GM06990 (cell line): ENCODE data around the gene TECR.
"Not testable (repeated sequence)": the region's sequence is repeated elsewhere in the genome, so short reads cannot be mapped to it uniquely, and the experiment has no call there.

Experiments
- DNase-seq: peaks from one replicate; pipeline ENCODE4 v3.0.0-alpha.2; 2011; ENCODE audit not compliant: insufficient read length; ENCODE audit errors: extremely low read depth
- H3K27me3 ChIP-seq: replicated peaks from 2 replicates; pipeline ENCODE4 v1.6.0; 2011; ENCODE audit warnings: low read length; ENCODE audit not compliant: control insufficient read depth, insufficient read depth
- H3K36me3 ChIP-seq: 2 replicates; pipeline ENCODE4 v1.5.1; 2011; ENCODE audit warnings: low read length; ENCODE audit not compliant: control insufficient read depth, insufficient read depth
- H3K4me3 ChIP-seq: replicated peaks from 2 replicates; pipeline ENCODE4 v1.5.1; 2011; ENCODE audit warnings: low read depth, mild to moderate bottlenecking, control low read depth, low read length
- TF ChIP-seq, protein P1 (sequence below): IDR thresholded peaks from 2 replicates; pipeline ENCODE4 v1.5.1; 2011; ENCODE audit warnings: low read length, control low read depth, mild to moderate bottlenecking, inconsistent platforms; ENCODE audit not compliant: insufficient read depth, poor library complexity, severe bottlenecking

The TECR gene

GRCh38 chr19:14536926-14537692 is 7.7 kb downstream of the TECR start:
- no peak for DNase-seq
- no peaks in the 10 kb centered on the region; the same call in 1 of the 2 replicates for H3K36me3 ChIP-seq
- H3K4me3 ChIP-seq: no peak overlapping the region
- no peaks in the 10 kb centered on the region for H3K27me3 ChIP-seq
- TF ChIP-seq, protein P1, sequence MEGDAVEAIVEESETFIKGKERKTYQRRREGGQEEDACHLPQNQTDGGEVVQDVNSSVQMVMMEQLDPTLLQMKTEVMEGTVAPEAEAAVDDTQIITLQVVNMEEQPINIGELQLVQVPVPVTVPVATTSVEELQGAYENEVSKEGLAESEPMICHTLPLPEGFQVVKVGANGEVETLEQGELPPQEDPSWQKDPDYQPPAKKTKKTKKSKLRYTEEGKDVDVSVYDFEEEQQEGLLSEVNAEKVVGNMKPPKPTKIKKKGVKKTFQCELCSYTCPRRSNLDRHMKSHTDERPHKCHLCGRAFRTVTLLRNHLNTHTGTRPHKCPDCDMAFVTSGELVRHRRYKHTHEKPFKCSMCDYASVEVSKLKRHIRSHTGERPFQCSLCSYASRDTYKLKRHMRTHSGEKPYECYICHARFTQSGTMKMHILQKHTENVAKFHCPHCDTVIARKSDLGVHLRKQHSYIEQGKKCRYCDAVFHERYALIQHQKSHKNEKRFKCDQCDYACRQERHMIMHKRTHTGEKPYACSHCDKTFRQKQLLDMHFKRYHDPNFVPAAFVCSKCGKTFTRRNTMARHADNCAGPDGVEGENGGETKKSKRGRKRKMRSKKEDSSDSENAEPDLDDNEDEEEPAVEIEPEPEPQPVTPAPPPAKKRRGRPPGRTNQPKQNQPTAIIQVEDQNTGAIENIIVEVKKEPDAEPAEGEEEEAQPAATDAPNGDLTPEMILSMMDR: no peak

GRCh38 chr19:14540741-14541525 is 11.5 kb downstream of the TECR start:
- no peak overlapping the region for H3K4me3 ChIP-seq
- DNase-seq: no peak
- no peaks in the 10 kb centered on the region for H3K27me3 ChIP-seq
- TF ChIP-seq, protein P1: no peak
- no peaks in the 10 kb centered on the region; the same call in none of the 2 replicates for H3K36me3 ChIP-seq

GRCh38 chr19:14541979-14542378 is 12.6 kb downstream of the TECR start:
- H3K36me3 ChIP-seq, DNase-seq, H3K27me3 ChIP-seq, H3K4me3 ChIP-seq: not testable (repeated sequence)

- TF ChIP-seq, protein P1: no peak
- DNase-seq: no peak
Observed at GRCh38 chr19:14542711-14543328, 13.4 kb downstream of the TECR start.

GRCh38 chr19:14544047-14544446 is 14.7 kb downstream of the TECR start:
- H3K4me3 ChIP-seq: no peak overlapping the region
- DNase-seq: no peak
- TF ChIP-seq, protein P1: no peak
- H3K36me3 ChIP-seq: no peaks in the 10 kb centered on the region; the same call in none of the 2 replicates
- no peaks in the 10 kb centered on the region for H3K27me3 ChIP-seq

More at GRCh38 chr19:14542711-14543328, 13.4 kb downstream of the TECR start:
- Histone ChIP-seq H3K4me3 (no peak overlapping the region), H3K27me3 (no peaks in the 10 kb centered on the region), H3K36me3 (no peaks in the 10 kb centered on the region; the same call in none of the 2 replicates)
